Activated CD8-positive, alpha-beta T cell treated with anti-CD3 and anti-CD28 coated beads for 36 hours (primary cell): Measurements from ENCODE around the gene NAALADL2. TPM values are rescaled to one million over a fixed set of nuclear protein-coding genes. Genes with fewer than 3 reads are reported as not detected.

Source experiments
- ATAC-seq: fragments of 200-7000 bp; cut with Tn5 transposase; one replicate; pipeline ENCODE4 v1.10.0; 2021; ENCODE audit warnings: mild to moderate bottlenecking, moderate library complexity
- CTCF ChIA-PET: fragments of 350-600 bp; sonication (Branson Sonifier 250); formaldehyde crosslinking; loops from one replicate; lab custom pipeline; 2021; ENCODE audit warnings: antibody characterized with exemption; lab: Charles Lee
- POLR2A ChIA-PET: fragments of 350-600 bp; sonication (Branson Sonifier 250); formaldehyde crosslinking; loops from one replicate; lab custom pipeline; 2021; ENCODE audit warnings: antibody characterized with exemption; lab: Charles Lee
- DNase-seq: peaks from one replicate; pipeline ENCODE4 v3.0.0-alpha.2; 2020
- H3K27ac Mint-ChIP-seq: one replicate; pipeline ENCODE4 v1.8.0; 2021; ENCODE audit warnings: mild to moderate bottlenecking, mixed read lengths
- H3K27me3 Mint-ChIP-seq: one replicate; pipeline ENCODE4 v1.8.0; 2021; ENCODE audit warnings: mixed read lengths
- H3K36me3 Mint-ChIP-seq: one replicate; pipeline ENCODE4 v1.8.0; 2021; ENCODE audit warnings: low read depth, mixed read lengths
- H3K4me1 Mint-ChIP-seq: one replicate; pipeline ENCODE4 v1.8.0; 2021; ENCODE audit warnings: low read depth, mixed read lengths
- H3K4me3 Mint-ChIP-seq: one replicate; pipeline ENCODE4 v1.8.0; 2021; ENCODE audit warnings: mild to moderate bottlenecking, moderate library complexity, mixed read lengths
- H3K9me3 Mint-ChIP-seq: one replicate; pipeline ENCODE4 v1.8.0; 2021; ENCODE audit warnings: mixed read lengths
- CTCF ChIP-seq: fragments of 200-600 bp; IDR thresholded peaks from one replicate; pipeline ENCODE4 v1.8.0; 2022; ENCODE audit warnings: antibody characterized with exemption, mild to moderate bottlenecking
- intact Hi-C: fragments of 100-400 bp; cut with micrococcal nuclease; formaldehyde crosslinking; loops from one replicate; pipeline ENCODE4 v1.10.0; 2022
- total RNA-seq, 2 experiments: library from RNA; stranded (reverse); gene quantifications; one replicate each; pipeline ENCODE4 v1.2.3, GENCODE V29; 2021

NAALADL2 gene
- total RNA-seq, 2 experiments from 2014 or later = 0.60 TPM; not detected in 1

GRCh38 chr3:175591375-175591774, 732.2 kb downstream of the NAALADL2 start:
- H3K4me3 Mint-ChIP-seq = no peak overlapping the region
- no peak overlapping the region for H3K27ac Mint-ChIP-seq
- intact Hi-C loops = no loop called here
- TF ChIP-seq CTCF = no peak
- H3K4me1 Mint-ChIP-seq = no peaks in the 10 kb centered on the region
- H3K27me3 Mint-ChIP-seq = no peaks in the 10 kb centered on the region
- H3K9me3 Mint-ChIP-seq = peaks cover 7% of the 10 kb centered on the region
- CTCF ChIA-PET = no interaction called here
- H3K36me3 Mint-ChIP-seq = no peaks in the 10 kb centered on the region
- no peak for ATAC-seq
- POLR2A ChIA-PET = no interaction called here
- DNase-seq = no peak

GRCh38 chr3:175593331-175593730, 734.2 kb downstream of the NAALADL2 start:
- Mint-ChIP-seq H3K27ac (no peak overlapping the region), H3K4me3 (no peak overlapping the region), H3K9me3 (peaks cover 7% of the 10 kb centered on the region), H3K36me3 (no peaks in the 10 kb centered on the region), H3K4me1 (no peaks in the 10 kb centered on the region), H3K27me3 (no peaks in the 10 kb centered on the region)
- no peak for DNase-seq
- ChIA-PET POLR2A (no interaction called here), CTCF (no interaction called here)
- ATAC-seq = no peak
- TF ChIP-seq CTCF = no peak
- intact Hi-C loops = no loop called here

- H3K4me1 Mint-ChIP-seq = no peaks in the 10 kb centered on the region
- no peak for TF ChIP-seq CTCF
- peaks cover 4% of the 10 kb centered on the region for H3K9me3 Mint-ChIP-seq
Measured at GRCh38 chr3:175598740-175599139, 739.6 kb downstream of the NAALADL2 start.

GRCh38 chr3:175601521-175601920, 742.4 kb downstream of the NAALADL2 start:
- CTCF ChIA-PET = no interaction called here
- H3K27ac Mint-ChIP-seq = no peak overlapping the region
- no peak for DNase-seq
- no peak for ATAC-seq
- POLR2A ChIA-PET = no interaction called here
- no peak overlapping the region for H3K4me3 Mint-ChIP-seq
- intact Hi-C loops = no loop called here
- H3K4me1 Mint-ChIP-seq = no peaks in the 10 kb centered on the region
- no peaks in the 10 kb centered on the region for H3K27me3 Mint-ChIP-seq
- no peaks in the 10 kb centered on the region for H3K36me3 Mint-ChIP-seq
- no peaks in the 10 kb centered on the region for H3K9me3 Mint-ChIP-seq
- TF ChIP-seq CTCF = no peak

More at GRCh38 chr3:175598740-175599139, 739.6 kb downstream of the NAALADL2 start:
- H3K27me3 Mint-ChIP-seq = no peaks in the 10 kb centered on the region
- intact Hi-C loops = no loop called here
- no peak overlapping the region for H3K4me3 Mint-ChIP-seq
- ATAC-seq (no peak), DNase-seq (no peak)
- ChIA-PET CTCF (no interaction called here), POLR2A (no interaction called here)
- no peak overlapping the region for H3K27ac Mint-ChIP-seq
- no peaks in the 10 kb centered on the region for H3K36me3 Mint-ChIP-seq

GRCh38 chr3:175605851-175606250, 746.7 kb downstream of the NAALADL2 start:
- intact Hi-C loops = no loop called here
- Mint-ChIP-seq H3K36me3 (no peaks in the 10 kb centered on the region), H3K4me1 (no peaks in the 10 kb centered on the region), H3K4me3 (no peak overlapping the region), H3K9me3 (no peaks in the 10 kb centered on the region), H3K27me3 (no peaks in the 10 kb centered on the region), H3K27ac (no peak overlapping the region)
- POLR2A ChIA-PET = no interaction called here
- CTCF ChIA-PET = no interaction called here
- no peak for TF ChIP-seq CTCF
- DNase-seq (no peak), ATAC-seq (no peak)
